Measurements from ENCODE around the gene ARFRP1. TPM values are rescaled to one million over a fixed set of nuclear protein-coding genes. Genes with fewer than 3 reads are reported as not detected.
"Not testable (repeated sequence)": the region's sequence is repeated elsewhere in the genome, so short reads cannot be mapped to it uniquely, and the experiment has no call there.

ARFRP1 gene
- total and polyA plus RNA-seq, 7 donors = 26.8 to 70.2 (median 38.7) TPM

GRCh38 chr20:63678071-63678470, 29.7 kb downstream of the ARFRP1 start:
- Histone ChIP-seq H3K27me3 (no peaks in the 10 kb centered on the region), H3K4me1 (peaks cover 0 to 18% (median 15%) of the 10 kb centered on the region in 4 donors), H3K27ac (no peak overlapping the region), H3K9me3 (no peaks in the 10 kb centered on the region), H3K36me3 (peaks cover 0 to 63% (median 19%) of the 10 kb centered on the region in 4 donors), H3K4me3 (no peak overlapping the region)
- WGBS, 2 donors = 90 to 91% methylated on average over 13 of the region's 13 CpGs
- intact Hi-C loops (cut with DNase I) = no loop called here
- TF ChIP-seq CTCF (IDR thresholded peaks at IDR 0.05) (no peak), POLR2AphosphoS5 (IDR thresholded peaks at IDR 0.05) (peak in 1 of 4 donors; percentile 5)
- no peak for DNase-seq

GRCh38 chr20:63675681-63676368, 32.0 kb downstream of the ARFRP1 start:
- Histone ChIP-seq H3K4me1 (no peaks in the 10 kb centered on the region), H3K27ac (no peak overlapping the region), H3K36me3 (peaks cover 0 to 74% (median 26%) of the 10 kb centered on the region in 4 donors), H3K9me3 (no peaks in the 10 kb centered on the region), H3K4me3 (no peak overlapping the region), H3K27me3 (no peaks in the 10 kb centered on the region)
- intact Hi-C loops (cut with DNase I) = no loop called here
- 95 to 97% methylated on average over 20 of the region's 20 CpGs for WGBS, 2 donors
- no peak for TF ChIP-seq CTCF (IDR thresholded peaks at IDR 0.05)
- TF ChIP-seq POLR2AphosphoS5 (IDR thresholded peaks at IDR 0.05) = no peak
- TF ChIP-seq POLR2A (IDR thresholded peaks at IDR 0.05) = no peak
- no peak for TF ChIP-seq EP300 (IDR thresholded peaks at IDR 0.05)
- no peak for DNase-seq

- no peaks in the 10 kb centered on the region for H3K9me3 ChIP-seq
Measured at GRCh38 chr20:63673951-63674350, 33.8 kb downstream of the ARFRP1 start.

GRCh38 chr20:63672666-63673065, 35.1 kb downstream of the ARFRP1 start:
- H3K36me3 ChIP-seq = peaks cover 0 to 67% (median 29%) of the 10 kb centered on the region in 4 donors
- whole genome bisulfite sequencing, 2 donors = 97% methylated on average over 10 of the region's 10 CpGs

More at GRCh38 chr20:63673951-63674350, 33.8 kb downstream of the ARFRP1 start:
- H3K36me3 ChIP-seq = peaks cover 0 to 66% (median 23%) of the 10 kb centered on the region in 4 donors
- H3K27ac ChIP-seq = no peak overlapping the region
- no peaks in the 10 kb centered on the region for H3K4me1 ChIP-seq
- no peaks in the 10 kb centered on the region for H3K27me3 ChIP-seq
- TF ChIP-seq CTCF (IDR thresholded peaks at IDR 0.05) = no peak
- no peak for TF ChIP-seq POLR2A (IDR thresholded peaks at IDR 0.05)
- TF ChIP-seq EP300 (IDR thresholded peaks at IDR 0.05) = no peak
- no peak for TF ChIP-seq POLR2AphosphoS5 (IDR thresholded peaks at IDR 0.05)
- no peak for DNase-seq
- intact Hi-C loops (cut with DNase I) = no loop called here
- 91 to 97% methylated on average over 14 of the region's 14 CpGs for WGBS, 2 donors
- H3K4me3 ChIP-seq = no peak overlapping the region

GRCh38 chr20:63671695-63672094, 36.1 kb downstream of the ARFRP1 start:
- intact Hi-C loops (cut with DNase I); H3K27ac ChIP-seq; H3K9me3 ChIP-seq; H3K27me3 ChIP-seq; H3K4me1 ChIP-seq; DNase-seq; H3K4me3 ChIP-seq: not testable (repeated sequence)
- H3K36me3 ChIP-seq = peaks cover 4 to 69% (median 36%) of the 10 kb centered on the region in 4 donors
- 92 to 96% methylated on average over 12 of the region's 12 CpGs for WGBS, 2 donors

More at GRCh38 chr20:63672666-63673065, 35.1 kb downstream of the ARFRP1 start:
- H3K4me3 ChIP-seq = no peak overlapping the region
- TF ChIP-seq EP300 (IDR thresholded peaks at IDR 0.05) (no peak), POLR2A (IDR thresholded peaks at IDR 0.05) (no peak), POLR2AphosphoS5 (IDR thresholded peaks at IDR 0.05) (no peak)
- H3K4me1 ChIP-seq = no peaks in the 10 kb centered on the region
- H3K27me3 ChIP-seq = no peaks in the 10 kb centered on the region
- DNase-seq = no peak
- intact Hi-C loops (cut with DNase I) = no loop called here
- H3K27ac ChIP-seq = no peak overlapping the region
- H3K9me3 ChIP-seq = no peaks in the 10 kb centered on the region
